Upper lobe of right lung (tissue), 1 donor: ENCODE measurements around the gene SHC2. TPM values are rescaled to one million over a fixed set of nuclear protein-coding genes. Genes with fewer than 3 reads are reported as not detected.

Experiments
- ATAC-seq: fragments of 200-7000 bp; cut with Tn5 transposase; one replicate; pipeline ENCODE4 v1.9.1; 2020; ENCODE audit warnings: mild to moderate bottlenecking, moderate library complexity
- DNase-seq: peaks from one replicate; pipeline ENCODE4 v3.0.0-alpha.2; 2020
- H3K27ac ChIP-seq: fragments of 200-600 bp; one replicate; pipeline ENCODE4 v1.8.0; 2022
- H3K27me3 ChIP-seq: fragments of 200-600 bp; one replicate; pipeline ENCODE4 v1.8.0; 2022; ENCODE audit warnings: mild to moderate bottlenecking
- H3K36me3 ChIP-seq: fragments of 200-600 bp; one replicate; pipeline ENCODE4 v1.8.0; 2022
- H3K4me1 ChIP-seq: fragments of 200-600 bp; one replicate; pipeline ENCODE4 v1.8.0; 2022
- H3K4me3 ChIP-seq: fragments of 200-600 bp; one replicate; pipeline ENCODE4 v1.8.0; 2022; ENCODE audit warnings: mild to moderate bottlenecking
- H3K9me3 ChIP-seq: fragments of 200-600 bp; one replicate; pipeline ENCODE4 v1.8.0; 2022
- CTCF ChIP-seq: fragments of 200-600 bp; IDR thresholded peaks from one replicate; pipeline ENCODE4 v1.8.0; 2022; ENCODE audit warnings: antibody characterized with exemption
- intact Hi-C: fragments of 100-400 bp; cut with DNase I; formaldehyde crosslinking; loops from one replicate; pipeline ENCODE4 v1.11.0; 2022
- total RNA-seq: library from RNA; stranded (reverse); fragmentation: NEBNext Ultra II Directional; extraction: Animal tissue kit (Norgen Biotek cat#: 25700); gene quantifications from one replicate; pipeline ENCODE4 v1.2.1, GENCODE V29; 2021
- donor health status: DM: no; HTN: yes; CAD: no; lungs with severe emphysema.

The SHC2 gene
- total RNA-seq, 1 donor from 2014 or later = 37.8 TPM

GRCh38 chr19:504616-505015, 43.8 kb upstream of the SHC2 start:
- Histone ChIP-seq H3K36me3 (peaks cover 3% of the 10 kb centered on the region), H3K4me1 (peaks cover 18% of the 10 kb centered on the region), H3K27me3 (peaks cover 5% of the 10 kb centered on the region), H3K4me3 (no peak overlapping the region), H3K27ac (no peak overlapping the region), H3K9me3 (no peaks in the 10 kb centered on the region)
- intact Hi-C loops = no loop called here
- TF ChIP-seq CTCF = no peak
- ATAC-seq (no peak), DNase-seq (no peak)

- DNase-seq (no peak), ATAC-seq (no peak)
- Histone ChIP-seq H3K27me3 (peaks cover 25% of the 10 kb centered on the region), H3K36me3 (no peaks in the 10 kb centered on the region), H3K4me3 (no peak overlapping the region), H3K27ac (no peak overlapping the region), H3K4me1 (peaks cover 6% of the 10 kb centered on the region), H3K9me3 (no peaks in the 10 kb centered on the region)
- no peak for TF ChIP-seq CTCF
- intact Hi-C loops = no loop called here
These were observed 40.8 kb upstream of the SHC2 start for GRCh38 chr19:501646-502045.

- intact Hi-C loops = no loop called here
- no peak for DNase-seq
- no peak for ATAC-seq
- Histone ChIP-seq H3K4me1 (no peaks in the 10 kb centered on the region), H3K36me3 (no peaks in the 10 kb centered on the region), H3K27ac (no peak overlapping the region), H3K9me3 (no peaks in the 10 kb centered on the region), H3K4me3 (no peak overlapping the region), H3K27me3 (peaks cover 34% of the 10 kb centered on the region)
- no peak for TF ChIP-seq CTCF
These were observed 38.3 kb upstream of the SHC2 start for GRCh38 chr19:498977-499623.

- Histone ChIP-seq H3K27ac (no peak overlapping the region), H3K27me3 (peaks cover 34% of the 10 kb centered on the region), H3K36me3 (no peaks in the 10 kb centered on the region), H3K4me3 (no peak overlapping the region), H3K4me1 (no peaks in the 10 kb centered on the region), H3K9me3 (no peaks in the 10 kb centered on the region)
- DNase-seq = no peak
- no peak for ATAC-seq
- TF ChIP-seq CTCF = no peak
- intact Hi-C loops = no loop called here
These were observed 37.7 kb upstream of the SHC2 start for GRCh38 chr19:498511-498891.

- Histone ChIP-seq H3K4me3 (no peak overlapping the region), H3K27ac (no peak overlapping the region), H3K9me3 (no peaks in the 10 kb centered on the region), H3K36me3 (no peaks in the 10 kb centered on the region), H3K4me1 (no peaks in the 10 kb centered on the region), H3K27me3 (peaks cover 34% of the 10 kb centered on the region)
- ATAC-seq (no peak), DNase-seq (no peak)
- no peak for TF ChIP-seq CTCF
- intact Hi-C loops = no loop called here
These were observed 37.2 kb upstream of the SHC2 start for GRCh38 chr19:497869-498510.

GRCh38 chr19:497491-497868, 36.6 kb upstream of the SHC2 start:
- peaks cover 34% of the 10 kb centered on the region for H3K27me3 ChIP-seq
- ATAC-seq = no peak
- TF ChIP-seq CTCF = no peak

More at GRCh38 chr19:497491-497868, 36.6 kb upstream of the SHC2 start:
- Histone ChIP-seq H3K27ac (no peak overlapping the region), H3K4me1 (no peaks in the 10 kb centered on the region), H3K9me3 (no peaks in the 10 kb centered on the region), H3K4me3 (no peak overlapping the region), H3K36me3 (no peaks in the 10 kb centered on the region)
- intact Hi-C loops = no loop called here
- peak; percentile 65 for DNase-seq
